ENCODE data around the gene TIA1. TPM values are rescaled to one million over a fixed set of nuclear protein-coding genes. Genes with fewer than 3 reads are reported as not detected.
"Not testable (repeated sequence)": the region's sequence is repeated elsewhere in the genome, so short reads cannot be mapped to it uniquely, and the experiment has no call there.

The TIA1 gene
- 100 to 1,000 TPM; 414 to 568 (median 538) TPM for polyA plus RNA-seq (ENCODE audit: insufficient read length in 3 of 3)
- long read RNA-seq, donor 1, full-length matches to known transcripts = 44 of 49 reads
- long read RNA-seq, donor 1, partial matches to known transcripts = 5 of 49 reads
- long read RNA-seq, donor 1, other reads (novel, unspliced or antisense) = 0 of 49 reads
- long read RNA-seq, donor 2, full-length matches to known transcripts = 40 of 62 reads
- long read RNA-seq, donor 2, partial matches to known transcripts = 15 of 62 reads
- long read RNA-seq, donor 2, other reads (novel, unspliced or antisense) = 7 of 62 reads
- long read RNA-seq, donor 3, full-length matches to known transcripts = 37 of 49 reads
- long read RNA-seq, donor 3, partial matches to known transcripts = 12 of 49 reads
- long read RNA-seq, donor 3, other reads (novel, unspliced or antisense) = 0 of 49 reads
- long read RNA-seq, donor 4, full-length matches to known transcripts = 21 of 32 reads
- long read RNA-seq, donor 4, partial matches to known transcripts = 11 of 32 reads
- long read RNA-seq, donor 4, other reads (novel, unspliced or antisense) = 0 of 32 reads
- long read RNA-seq, donor 5, full-length matches to known transcripts = 19 of 19 reads
- long read RNA-seq, donor 5, partial matches to known transcripts = 0 of 19 reads
- long read RNA-seq, donor 5, other reads (novel, unspliced or antisense) = 0 of 19 reads
- long read RNA-seq, donor 6, full-length matches to known transcripts = 30 of 64 reads
- long read RNA-seq, donor 6, partial matches to known transcripts = 34 of 64 reads
- long read RNA-seq, donor 6, other reads (novel, unspliced or antisense) = 0 of 64 reads
- long read RNA-seq, donor 7, full-length matches to known transcripts = 46 of 59 reads
- long read RNA-seq, donor 7, partial matches to known transcripts = 13 of 59 reads
- long read RNA-seq, donor 7, other reads (novel, unspliced or antisense) = 0 of 59 reads
- long read RNA-seq, donor 8, full-length matches to known transcripts = 11 of 11 reads
- long read RNA-seq, donor 8, partial matches to known transcripts = 0 of 11 reads
- long read RNA-seq, donor 8, other reads (novel, unspliced or antisense) = 0 of 11 reads
- long read RNA-seq, donor 9, full-length matches to known transcripts = 38 of 71 reads
- long read RNA-seq, donor 9, partial matches to known transcripts = 33 of 71 reads
- long read RNA-seq, donor 9, other reads (novel, unspliced or antisense) = 0 of 71 reads
- long read RNA-seq, donor 10, full-length matches to known transcripts = 61 of 95 reads
- long read RNA-seq, donor 10, partial matches to known transcripts = 34 of 95 reads
- long read RNA-seq, donor 10, other reads (novel, unspliced or antisense) = 0 of 95 reads
- long read RNA-seq, donor 11, full-length matches to known transcripts = 27 of 27 reads
- long read RNA-seq, donor 11, partial matches to known transcripts = 0 of 27 reads
- long read RNA-seq, donor 11, other reads (novel, unspliced or antisense) = 0 of 27 reads
- long read RNA-seq, donor 12, full-length matches to known transcripts = 49 of 85 reads
- long read RNA-seq, donor 12, partial matches to known transcripts = 36 of 85 reads
- long read RNA-seq, donor 12, other reads (novel, unspliced or antisense) = 0 of 85 reads
- long read RNA-seq, donor 13, full-length matches to known transcripts = 24 of 30 reads
- long read RNA-seq, donor 13, partial matches to known transcripts = 6 of 30 reads
- long read RNA-seq, donor 13, other reads (novel, unspliced or antisense) = 0 of 30 reads
- long read RNA-seq, donor 14 = 0 reads
- long read RNA-seq, donor 15, full-length matches to known transcripts = 26 of 43 reads
- long read RNA-seq, donor 15, partial matches to known transcripts = 17 of 43 reads
- long read RNA-seq, donor 15, other reads (novel, unspliced or antisense) = 0 of 43 reads
- long read RNA-seq, donor 16, full-length matches to known transcripts = 40 of 83 reads
- long read RNA-seq, donor 16, partial matches to known transcripts = 43 of 83 reads
- long read RNA-seq, donor 16, other reads (novel, unspliced or antisense) = 0 of 83 reads

GRCh38 chr2:70248181-70248847, at the start of gene TIA1:
Gene TIA1, minus strand, starts transcription at chr2:70248628. Its CDS starts 198 bp downstream, at chr2:70248430.
- DNase-seq = peak; percentile 99

DNA sequence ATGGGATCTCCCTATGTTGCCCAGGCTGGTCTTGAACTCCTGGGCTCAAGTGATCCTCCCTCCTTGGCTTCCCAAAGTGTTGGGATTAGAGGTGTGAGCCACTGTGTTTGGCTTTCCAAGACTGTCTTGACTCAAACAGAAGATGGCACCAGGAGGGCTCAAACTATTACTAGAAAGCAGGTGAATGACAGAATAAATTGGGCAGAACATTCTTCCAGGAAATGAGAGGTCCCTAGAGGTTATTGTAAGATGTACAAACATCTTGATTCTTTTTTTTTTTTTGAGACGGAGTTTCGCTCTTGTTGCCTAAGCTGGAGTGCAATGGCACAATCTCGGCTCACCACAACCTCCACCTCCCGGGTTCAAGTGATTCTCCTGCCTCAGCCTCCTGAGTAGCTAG, 49.4 kb upstream of the TIA1 start:
- not testable (repeated sequence) for DNase-seq

DNA sequence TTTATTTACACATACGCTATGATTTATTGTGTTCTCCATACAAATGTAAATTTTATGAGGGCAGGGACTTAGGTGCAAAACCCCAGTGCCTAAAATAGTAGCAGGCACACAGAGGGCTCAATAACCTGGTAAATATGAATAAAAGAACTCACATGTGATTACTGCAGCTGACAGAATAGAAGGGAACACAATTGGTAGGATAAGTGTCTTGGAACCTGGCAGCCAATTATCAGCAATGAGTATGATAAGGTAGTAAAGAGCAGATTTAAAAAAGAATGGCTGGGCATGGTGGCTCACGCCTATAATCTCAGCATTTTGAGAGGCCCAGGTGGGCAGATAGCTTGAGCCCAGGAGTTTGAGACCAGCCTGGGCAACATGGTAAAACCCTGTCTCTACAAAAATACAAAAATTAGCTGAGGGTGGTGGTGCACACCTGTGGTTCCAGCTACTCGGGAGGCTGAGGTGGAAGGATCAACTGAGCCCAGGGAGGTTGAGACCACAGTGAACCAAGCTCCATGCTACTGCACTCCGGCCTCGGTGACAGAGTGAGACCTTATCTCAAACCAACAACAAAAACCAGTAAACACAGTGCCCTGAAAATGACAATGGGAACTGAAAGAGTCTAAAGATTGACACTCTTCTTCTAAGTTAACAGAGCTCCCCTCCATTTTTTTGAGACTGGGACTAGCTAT, 35.2 kb upstream of the TIA1 start:
- DNase-seq = no peak

- no peak for DNase-seq
Measured at GRCh38 chr2:70282439-70282838, 34.0 kb upstream of the TIA1 start.

- no peak for DNase-seq
Measured at GRCh38 chr2:70280242-70280798, 31.9 kb upstream of the TIA1 start.

GRCh38 chr2:70270323-70270722, 21.9 kb upstream of the TIA1 start:
- DNase-seq = no peak

DNA sequence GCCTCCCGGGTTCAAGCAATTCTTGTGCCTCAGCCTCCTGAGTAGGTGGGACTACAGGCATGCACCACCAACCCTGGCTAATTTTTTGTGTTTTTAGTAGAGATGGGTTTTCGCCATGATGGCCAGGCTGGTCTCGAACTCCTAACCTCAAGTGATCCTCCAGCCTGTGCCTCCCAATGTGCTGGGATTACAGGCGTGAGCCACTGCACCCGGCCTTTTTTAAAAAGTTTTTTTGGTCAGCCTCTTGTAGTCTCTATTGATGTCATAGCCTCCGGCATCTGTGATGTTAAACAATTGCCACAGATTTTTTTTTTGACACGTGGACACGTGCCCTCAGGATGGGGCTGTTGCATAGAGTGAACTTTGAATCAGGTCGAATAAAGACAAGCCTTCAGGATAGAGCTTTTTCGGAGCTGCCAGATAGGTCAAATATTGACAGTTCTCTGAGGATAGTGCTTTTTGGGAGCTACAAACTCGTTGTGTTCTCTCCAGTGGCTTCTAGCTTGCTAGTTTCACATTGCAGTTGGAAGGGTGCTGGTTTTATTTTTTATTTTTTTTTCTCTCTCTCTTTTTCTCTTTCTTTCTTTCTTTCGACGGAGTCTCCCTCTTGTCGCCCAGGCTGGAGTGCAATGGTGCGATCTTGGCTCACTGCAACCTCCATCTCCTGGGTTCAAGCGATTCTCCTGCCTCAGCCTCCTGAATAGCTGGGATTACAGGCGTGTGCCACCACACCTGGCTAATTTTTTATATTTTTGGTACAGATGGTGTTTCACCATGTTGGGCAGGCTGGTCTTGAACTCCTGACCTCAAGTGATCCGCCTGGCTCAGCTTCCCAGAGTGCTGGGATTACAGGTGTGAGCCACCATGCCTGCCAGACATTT, 21.2 kb upstream of the TIA1 start:
- DNase-seq = not testable (repeated sequence)

DNA sequence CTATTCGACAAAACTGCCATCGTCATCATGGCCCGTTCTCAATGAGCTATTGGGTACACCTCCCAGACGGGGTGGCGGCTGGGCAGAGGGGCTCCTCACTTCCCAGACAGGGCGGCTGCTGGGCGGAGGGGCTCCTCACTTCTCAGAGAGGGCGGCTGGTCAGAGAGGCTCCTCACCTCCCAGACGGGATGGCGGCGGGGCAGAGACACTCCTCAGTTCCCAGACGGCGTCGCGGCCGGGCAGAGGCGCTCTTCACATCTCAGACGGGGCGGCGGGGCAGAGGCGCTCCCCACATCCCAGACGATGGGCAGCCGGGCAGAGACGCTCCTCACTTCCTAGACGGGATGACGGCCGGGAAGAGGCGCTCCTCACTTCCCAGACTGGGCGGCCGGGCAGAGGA, 18.5 kb upstream of the TIA1 start:
- not testable (repeated sequence) for DNase-seq

- DNase-seq = no peak
Measured at GRCh38 chr2:70261501-70261900, 13.1 kb upstream of the TIA1 start.

GRCh38 chr2:70258532-70258875, 10.1 kb upstream of the TIA1 start:
- DNase-seq = no peak

DNA sequence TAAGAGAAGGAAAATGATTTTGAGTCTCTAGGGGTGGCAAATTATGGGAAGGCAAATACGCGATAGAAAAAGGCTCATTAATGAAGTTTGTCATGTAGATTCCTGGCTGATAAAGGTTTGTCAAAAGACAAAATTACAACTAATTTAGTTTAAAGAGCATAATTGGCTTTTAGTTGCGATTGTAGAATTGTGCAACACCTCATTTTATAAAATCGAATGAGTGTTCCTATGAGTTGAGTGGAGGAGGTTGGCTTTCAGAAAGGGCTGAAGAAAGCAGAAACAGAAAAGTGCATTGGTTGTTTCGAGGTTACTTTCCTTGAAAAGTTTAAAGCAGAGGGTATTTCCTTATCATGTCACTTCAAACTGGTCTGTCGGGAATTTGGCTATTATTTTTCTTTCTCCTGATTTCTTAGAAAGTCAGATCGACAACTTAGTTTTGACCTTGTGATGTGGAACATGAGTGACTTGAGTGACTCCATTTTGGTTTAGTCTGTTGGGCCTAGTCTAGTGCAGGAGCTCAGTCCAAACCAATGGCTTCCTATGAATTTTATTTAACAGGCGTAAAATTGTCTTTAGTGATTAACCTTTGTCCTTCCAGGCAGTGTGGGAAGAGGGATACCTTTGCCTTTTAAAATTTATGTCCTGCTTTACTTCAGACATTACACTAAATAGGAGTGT, 7.3 kb upstream of the TIA1 start:
- no peak for DNase-seq

- DNase-seq = no peak
Measured at GRCh38 chr2:70250434-70250833, 2.0 kb upstream of the TIA1 start.

GRCh38 chr2:70247364-70248180, 856 bp downstream of the TIA1 start:
- DNase-seq = peak; percentile 42

DNA sequence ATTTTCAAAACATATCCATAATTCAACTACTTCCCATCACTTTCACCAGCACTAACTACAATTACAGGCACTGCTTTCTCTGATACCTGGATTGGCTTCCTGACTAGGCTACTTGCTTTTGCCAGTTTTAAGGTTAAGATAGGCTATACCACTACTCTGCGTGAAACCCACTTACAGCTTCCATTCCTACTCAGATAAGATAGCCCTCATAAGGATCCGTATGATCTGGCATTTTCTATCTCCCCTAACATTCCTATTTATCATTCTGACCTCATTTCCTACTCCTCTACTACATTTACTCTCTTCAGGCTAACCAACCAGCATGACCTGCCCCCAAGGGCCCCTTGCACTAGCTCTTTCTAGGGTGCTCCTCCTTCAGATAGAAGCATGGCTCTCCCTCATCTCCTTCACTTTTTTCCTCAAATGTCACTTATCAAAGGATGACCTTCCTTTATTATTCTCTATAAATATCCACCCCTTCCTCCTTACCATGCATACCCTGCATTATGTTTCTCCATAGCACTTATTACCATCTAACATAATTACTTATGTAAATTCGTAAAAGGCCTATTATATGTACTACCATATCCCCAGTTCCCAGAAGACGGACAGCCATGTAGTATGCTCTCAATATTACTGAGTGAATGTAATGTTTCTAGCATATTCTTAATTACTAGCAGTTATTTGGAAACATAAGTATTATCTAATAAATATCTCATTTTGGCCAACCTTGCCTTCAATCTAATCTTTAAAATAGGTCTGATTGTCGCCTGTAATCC, 4.4 kb downstream of the TIA1 start:
- DNase-seq = no peak

GRCh38 chr2:70242552-70242951, 5.9 kb downstream of the TIA1 start:
- no peak for DNase-seq
